K562 (cell line): ENCODE results near the gene HSD17B1. TPM values are rescaled to one million over a fixed set of nuclear protein-coding genes. Genes with fewer than 3 reads are reported as not detected.

Source experiments
- ATAC-seq: fragments of 200-7000 bp; cut with Tn5 transposase; 3 replicates; pipeline ENCODE4 v1.9.1; 2020; ENCODE audit warnings: moderate library complexity
- BruUV-seq: library from RNA; stranded (reverse); fragments of 400-500 nt; replicated peaks from 2 replicates; lab custom pipeline; 2021; lab: Mats Ljungman, UMichigan
- CTCF ChIA-PET: fragments of 300-600 bp; formaldehyde crosslinking; extraction: SDS; loops from one replicate; lab custom pipeline; 2021; ENCODE audit warnings: low intra/inter-chr PET ratio; lab: Yijun Ruan, JAX
- POLR2A ChIA-PET: fragments of 300-600, 350-650 bp; sonication (Branson Sonifier 250); formaldehyde crosslinking; extraction: SDS; loops from one replicate; lab custom pipeline; 2021; ENCODE audit warnings: antibody characterized with exemption, inconsistent platforms; lab: Yijun Ruan, JAX
- DNase-seq, 4 experiments: peaks; one replicate each; pipeline versions ENCODE4 v3.0.0 to v3.0.0-alpha.2; 2011 to 2018; ENCODE audit warnings: low spot score in 3 of 4, mixed read lengths in 3 of 4; ENCODE audit errors: extremely low read depth in 1 of 4
- FAIRE-seq: peaks from 2 replicates; lab custom pipeline; 2011; peaks lifted over from hg19 to GRCh38; lab: Jason Lieb, UNC
- H2AFZ ChIP-seq: 2 replicates; pipeline ENCODE4 v1.6.0; 2011; ENCODE audit warnings: low read depth, low read length, control low read depth, inconsistent platforms
- H3K27ac ChIP-seq: fragments of 200-600 bp; 3 replicates; pipeline ENCODE4 v1.8.0; 2011; ENCODE audit warnings: low read depth, mild to moderate bottlenecking, control low read depth, inconsistent platforms, low read length, moderate library complexity, mixed read lengths; ENCODE audit errors: extremely low read depth
- H3K27me3 ChIP-seq, 2 experiments: fragments of 300-600 bp in 1 of 2; 2 replicates in 1 of 2; 3 replicates in 1 of 2; pipeline versions ENCODE4 v1.6.0 to v1.8.0; 2011; ENCODE audit warnings: inconsistent platforms in 2 of 2, low read length in 2 of 2, mild to moderate bottlenecking in 1 of 2, mixed read lengths in 1 of 2, moderate library complexity in 1 of 2; ENCODE audit not compliant: control insufficient read depth in 2 of 2, insufficient read depth in 2 of 2
- H3K36me3 ChIP-seq: fragments of 300-600 bp; 3 replicates; pipeline ENCODE4 v1.8.0; 2011; ENCODE audit warnings: mild to moderate bottlenecking, low read length, inconsistent platforms; ENCODE audit not compliant: control insufficient read depth, insufficient read depth
- H3K4me1 ChIP-seq, 2 experiments: fragments of 200-600 bp in 1 of 2; replicated peaks in 1 of 2; 2 replicates in 1 of 2; 3 replicates in 1 of 2; pipeline versions ENCODE4 v1.5.1 to v1.8.0; 2011; ENCODE audit warnings: inconsistent platforms in 2 of 2, low read length in 2 of 2, mild to moderate bottlenecking in 1 of 2, mixed read lengths in 1 of 2, moderate library complexity in 1 of 2; ENCODE audit not compliant: control insufficient read depth in 2 of 2, insufficient read depth in 2 of 2
- H3K4me2 ChIP-seq: 2 replicates; pipeline ENCODE4 v1.6.1; 2011; ENCODE audit warnings: low read length, control low read depth, inconsistent platforms, mixed read lengths; ENCODE audit not compliant: insufficient read depth
- H3K4me3 ChIP-seq: fragments of 200-600 bp; sonication (generic), shearing (Covaris generic); 2 replicates; pipeline ENCODE4 v1.5.1; 2016; ENCODE audit warnings: control low read depth, inconsistent platforms
- H3K79me2 ChIP-seq: fragments of 200-600 bp; 3 replicates; pipeline ENCODE4 v1.8.0; 2011; ENCODE audit warnings: low read length, inconsistent platforms; ENCODE audit not compliant: control insufficient read depth, insufficient read depth
- H3K9ac ChIP-seq, 2 experiments: 2 replicates each; pipeline versions ENCODE4 v1.6.0 to v1.6.1; 2011; ENCODE audit warnings: low read depth in 2 of 2, low read length in 2 of 2, control low read depth in 1 of 2, inconsistent platforms in 1 of 2, mild to moderate bottlenecking in 1 of 2, mixed read lengths in 1 of 2; ENCODE audit not compliant: insufficient read depth in 1 of 2
- H3K9me1 ChIP-seq: one replicate; pipeline ENCODE4 v1.6.0; 2011; ENCODE audit warnings: inconsistent platforms, mild to moderate bottlenecking, low read length, moderate library complexity; ENCODE audit not compliant: control insufficient read depth, insufficient read depth
- H3K9me3 ChIP-seq: replicated peaks from 2 replicates; pipeline ENCODE4 v1.5.1; 2011; ENCODE audit warnings: low read depth, low read length, inconsistent platforms; ENCODE audit not compliant: control insufficient read depth, insufficient read depth
- H4K20me1 ChIP-seq: replicated peaks from 2 replicates; pipeline ENCODE4 v1.6.1; 2011; ENCODE audit warnings: low read length, inconsistent platforms, mixed read lengths; ENCODE audit not compliant: control insufficient read depth, insufficient read depth
- CEBPG ChIP-seq, 3 experiments: fragments of 200-800 bp in 1 of 3; sonication (Bioruptor generic) in 1 of 3; sonication (generic) in 1 of 3; formaldehyde crosslinking in 1 of 3; IDR thresholded peaks in 2 of 3; conservative IDR thresholded peaks in 1 of 3; 2 replicates each; pipeline versions ENCODE4 v1.6.1 to v1.8.0; 2016 to 2022; ENCODE audit warnings: missing compliant biosample characterization in 2 of 3, missing genetic modification characterization in 2 of 3, mild to moderate bottlenecking in 1 of 3, missing genetic modification reagents in 1 of 3
- E2F3 ChIP-seq: fragments of 250-450 bp; sonication (Bioruptor Pico); IDR thresholded peaks from 2 replicates; pipeline ENCODE4 v1.4.0; 2020; ENCODE audit warnings: mild to moderate bottlenecking
- MEIS2 ChIP-seq: fragments of 450-650 bp; IDR thresholded peaks from 2 replicates; pipeline ENCODE4 v1.6.1; 2014; ENCODE audit warnings: mild to moderate bottlenecking; ENCODE audit not compliant: partially characterized antibody
- RBFOX2 ChIP-seq: fragments of 200-400 bp; formaldehyde crosslinking; IDR thresholded peaks from 2 replicates; pipeline ENCODE4 v1.6.1; 2017; ENCODE audit warnings: low read depth, mild to moderate bottlenecking, low read length, moderate library complexity
- RBM25 ChIP-seq: fragments of 200-400 bp; formaldehyde crosslinking; IDR thresholded peaks from 2 replicates; pipeline ENCODE4 v1.6.1; 2018; ENCODE audit warnings: low read length, low read depth, moderate library complexity; ENCODE audit not compliant: severe bottlenecking
- RFX7 ChIP-seq: fragments of 250-450 bp; sonication (Bioruptor Pico); IDR thresholded peaks from 2 replicates; pipeline ENCODE4 v1.5.1; 2021; ENCODE audit warnings: mild to moderate bottlenecking
- RHOXF2B ChIP-seq: fragments of 250-450 bp; sonication (Bioruptor Pico); conservative IDR thresholded peaks from 2 replicates; pipeline ENCODE4 v1.5.1; 2021
- ZBTB7A ChIP-seq: IDR thresholded peaks from 2 replicates; pipeline ENCODE4 v1.6.1; 2011; ENCODE audit warnings: low read depth, mild to moderate bottlenecking, low read length, moderate library complexity, borderline replicate concordance; ENCODE audit not compliant: control insufficient read depth
- ZNF146 ChIP-seq: IDR thresholded peaks from one replicate; pipeline ENCODE4 v1.6.1; 2018; ENCODE audit warnings: missing compliant biosample characterization; ENCODE audit not compliant: unreplicated experiment
- ZNF707 ChIP-seq: fragments of 250-450 bp; sonication (Bioruptor Pico); conservative IDR thresholded peaks from 2 replicates; pipeline ENCODE4 v1.8.0; 2022; ENCODE audit warnings: inconsistent platforms, mild to moderate bottlenecking, moderate library complexity
- WGBS: fragments of 100-300 bp; shearing (Covaris generic); methylation state at CpG from one replicate; pipeline ENCODE4 v1.1.6; 2016; ENCODE audit warnings: low coverage, mixed read lengths; ENCODE audit not compliant: insufficient coverage; ENCODE audit errors: missing lambda C conversion rate; 5-methylcytosine and 5-hydroxymethylcytosine counted together
- in situ Hi-C: fragments of 300-500 bp; cut with MboI; formaldehyde crosslinking; loops from 4 replicates; pipeline ENCODE4 v1.15.0; 2018; ENCODE audit warnings: inconsistent platforms, mixed read lengths
- intact Hi-C: fragments of 100-400 bp; cut with micrococcal nuclease; formaldehyde crosslinking; loops from 2 replicates; pipeline ENCODE4 v1.14.2; 2022
- polyA plus RNA-seq, 8 experiments: library from polyadenylated mRNA; depleted of rRNA in 4 of 8; stranded (reverse) in 5 of 8; unstranded in 3 of 8; fragments of >200 nt; fragmentation: Nextera tagmentation in 2 of 8; fragmentation: Illumina TruSeq in 1 of 8; extraction: Ambion mirVana in 2 of 8; extraction: Trizol in 1 of 8; gene quantifications; 2 replicates each; pipeline versions ENCODE4 v1.2.1 to v1.2.3, GENCODE V29; 2011 to 2014; ENCODE audit warnings: inconsistent platforms in 1 of 8, missing spikeins in 1 of 8
- total RNA-seq, 7 experiments: library from RNA; depleted of rRNA in 6 of 7; stranded (reverse); fragments of >200 nt in 6 of 7; fragmentation: Illumina TruSeq in 2 of 7; extraction: Trizol in 2 of 7; gene quantifications; 2 replicates each; pipeline versions ENCODE4 v1.2.1 to v1.2.3, GENCODE V29; 2011 to 2021; ENCODE audit warnings: low replicate concordance in 1 of 7

The HSD17B1 gene
- total and polyA plus RNA-seq, 9 of the 15 experiments (the other 6 are each of a cell fraction or from before 2014, with no cell fraction given): 0.55 to 21.1 (median 3.6) TPM

DNA sequence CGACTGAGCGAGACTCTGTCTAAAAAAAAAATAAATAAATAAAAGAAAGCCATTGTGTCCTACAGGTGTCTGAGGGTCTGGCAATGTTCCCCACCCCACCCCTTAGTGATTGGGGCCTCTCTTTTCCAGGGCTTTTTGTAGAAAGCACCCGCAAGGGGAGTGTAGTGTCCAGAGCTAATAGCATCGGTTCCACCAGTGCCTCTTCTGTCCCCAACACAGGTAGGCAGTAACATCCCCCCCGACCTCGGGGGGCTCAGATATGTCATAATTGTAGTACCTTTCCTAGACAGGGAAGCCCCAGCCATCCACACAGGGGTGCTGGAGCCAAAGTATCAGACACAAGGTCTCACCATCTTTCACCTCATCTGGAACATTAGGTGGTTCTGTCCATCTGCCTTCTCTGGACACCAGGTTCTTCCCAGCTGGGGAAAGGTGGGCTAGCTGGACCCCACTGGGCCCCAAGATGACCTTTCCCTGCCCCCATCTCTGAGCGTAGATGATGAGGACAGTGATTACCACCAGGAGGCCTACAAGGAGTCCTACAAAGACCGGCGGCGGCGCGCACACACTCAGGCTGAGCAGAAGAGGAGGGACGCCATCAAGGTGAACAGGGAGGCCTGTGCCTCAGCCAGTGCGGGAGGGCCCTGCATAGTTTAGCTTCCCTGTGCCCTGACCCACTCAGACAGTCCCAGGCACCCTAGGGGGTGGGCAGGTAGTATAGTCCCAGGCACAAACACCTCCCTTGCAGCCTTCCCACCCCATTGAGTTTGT is 15.8 kb downstream of the HSD17B1 start:
- Histone ChIP-seq H3K4me1 (peaks cover 37 to 49% of the 10 kb centered on the region in 2 experiments), H3K4me2 (peak overlapping the region; percentile 60), H3K27me3 (no peaks in the 10 kb centered on the region), H3K9me3 (no peaks in the 10 kb centered on the region), H4K20me1 (no peaks in the 10 kb centered on the region; the same call in 1 of the 2 replicates), H3K4me3 (peak overlapping the region; percentile 18; the same call in 1 of the 2 replicates), H3K27ac (peak overlapping the region; percentile 62; the same call in 2 of the 3 replicates), H3K79me2 (peaks cover 70% of the 10 kb centered on the region), H3K9me1 (no peaks in the 10 kb centered on the region), H3K9ac (peak overlapping the region; percentile 51 to 80), H2AFZ (no peak overlapping the region), H3K36me3 (peaks cover 88% of the 10 kb centered on the region)
- POLR2A ChIA-PET: interaction anchor here (8.3 kb wide), 1 partner anchor 9 kb away, joined by 58 read pairs; the partner anchor contains the start of gene PSMC3IP
- DNase-seq (no peak), FAIRE-seq (no peak), ATAC-seq (no peak)
- 64% methylated on average over 13 of the region's 14 CpGs for WGBS
- in situ Hi-C loops: no loop called here
- CTCF ChIA-PET: no interaction called here
- intact Hi-C loops: no loop called here
- no TSS peak for BruUV-seq
- TF ChIP-seq RHOXF2B (CRISPR knock-in tag): no peak
- no peak for TF ChIP-seq ZNF707 (CRISPR knock-in tag)
- peak; percentile 38; the same call in 1 of the 2 replicates for TF ChIP-seq ZBTB7A
- TF ChIP-seq CEBPG (CRISPR knock-in tag; IDR thresholded peaks at IDR 0.05): no peak
- TF ChIP-seq CEBPG (tag; conservative IDR thresholded peaks at IDR 0.05 in 1 of 2, IDR thresholded peaks at IDR 0.05 in 1 of 2): no peak
- no peak for TF ChIP-seq RBM25
- TF ChIP-seq MEIS2: no peak
- no peak for TF ChIP-seq E2F3 (CRISPR knock-in tag)
- TF ChIP-seq ZNF146 (CRISPR knock-in tag): peak; percentile 10
- peak; percentile 25; the same call in 1 of the 2 replicates for TF ChIP-seq RBFOX2
- no peak for TF ChIP-seq RFX7 (CRISPR knock-in tag)
